ENCODE data around the gene AGPS.
"Not testable (repeated sequence)": the region's sequence is repeated elsewhere in the genome, so short reads cannot be mapped to it uniquely, and the experiment has no call there.

AGPS gene

GRCh38 chr2:177392373-177393202 is at the start of gene AGPS:
AGPS (plus strand) TSS chr2:177392773; CDS start chr2:177392790, 17 bp downstream.
- peak; percentile 89 for DNase-seq (ENCODE audit: low spot score)

- DNase-seq (ENCODE audit: low spot score) = no peak
Observed at GRCh38 chr2:177343773-177344172, 48.8 kb upstream of the AGPS start.

DNA sequence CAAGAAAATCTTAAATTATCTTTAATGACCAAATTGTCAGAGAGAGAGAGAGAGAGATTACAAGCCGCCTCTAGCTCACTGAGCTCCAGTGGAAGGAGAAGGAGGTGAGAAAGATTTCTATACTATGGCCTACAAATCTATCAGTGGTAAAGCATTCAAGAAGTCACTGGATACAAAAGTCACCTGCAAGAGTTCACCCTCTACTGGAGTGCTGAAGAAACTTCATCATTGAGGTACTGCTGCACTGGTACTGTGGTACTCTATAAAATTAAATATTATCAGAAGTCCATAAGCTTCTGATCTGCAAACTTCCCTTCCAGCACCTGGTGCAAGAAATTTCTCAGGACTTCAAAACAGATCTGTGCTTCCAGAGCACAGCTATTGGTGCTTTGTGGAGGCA is 48.3 kb upstream of the AGPS start:
- no peak for DNase-seq (ENCODE audit: low spot score)

DNA sequence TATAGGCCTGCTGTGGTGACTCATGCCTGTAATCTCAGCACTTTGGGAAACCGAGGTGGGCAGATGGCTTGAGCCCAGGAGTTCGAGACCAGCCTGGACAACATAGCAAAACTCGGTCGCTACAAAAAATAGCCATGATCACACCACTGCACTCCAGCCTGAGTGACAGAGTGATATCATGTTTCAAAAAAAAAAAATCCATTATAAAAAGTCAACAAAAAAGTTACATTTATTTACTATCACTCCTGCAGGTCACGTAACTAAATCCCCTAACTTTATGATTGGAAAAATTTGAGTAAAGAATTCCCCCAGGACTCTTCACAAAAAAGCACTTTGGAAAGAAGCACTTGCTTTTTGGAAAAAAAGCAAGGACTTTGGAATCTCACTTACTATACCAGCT is 46.4 kb upstream of the AGPS start:
- DNase-seq (ENCODE audit: low spot score) = no peak

DNA sequence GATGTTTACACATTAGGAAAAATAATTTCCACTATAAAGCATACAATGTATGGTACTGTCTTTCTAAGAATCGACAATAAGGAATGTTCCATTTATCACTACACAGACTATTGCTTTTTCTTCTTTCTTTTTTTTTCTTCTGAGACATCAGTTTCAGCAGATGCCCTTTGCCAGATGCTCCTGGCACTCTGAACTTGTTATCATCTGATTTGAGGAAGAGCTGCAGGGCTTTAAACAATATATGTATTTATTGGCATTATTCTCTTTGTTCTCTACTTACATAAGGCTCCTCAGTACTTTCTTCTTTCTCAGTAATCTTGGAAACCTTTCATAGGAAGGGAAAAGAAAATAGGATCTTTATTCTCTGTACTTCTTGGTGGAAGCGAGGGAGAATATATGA is 45.0 kb upstream of the AGPS start:
- no peak for DNase-seq (ENCODE audit: low spot score)

GRCh38 chr2:177348118-177348654 is 44.4 kb upstream of the AGPS start:
- DNase-seq (ENCODE audit: low spot score) = no peak

- DNase-seq (ENCODE audit: low spot score) = no peak
Observed at GRCh38 chr2:177348733-177349693, 43.6 kb upstream of the AGPS start.

DNA sequence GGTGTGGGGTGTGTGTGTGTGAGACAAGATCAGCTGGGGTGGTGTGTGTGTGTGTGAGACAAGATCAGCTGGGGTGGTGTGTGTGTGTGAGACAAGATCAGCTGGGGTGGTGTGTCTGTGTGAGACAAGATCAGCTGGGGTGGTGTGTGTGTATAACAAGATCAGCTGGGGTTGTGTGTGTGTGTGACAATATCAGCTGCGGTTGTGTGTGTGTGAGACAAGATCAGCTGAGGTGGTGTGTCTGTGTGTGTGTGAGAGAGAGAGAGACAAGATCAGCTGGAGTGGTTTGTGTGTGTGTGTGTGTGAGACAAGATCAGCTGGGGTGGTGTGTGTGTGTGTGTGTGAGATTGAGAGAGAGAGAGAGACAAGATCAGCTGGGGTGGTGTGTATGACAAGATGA is 41.9 kb upstream of the AGPS start:
- DNase-seq (ENCODE audit: low spot score) = not testable (repeated sequence)

DNA sequence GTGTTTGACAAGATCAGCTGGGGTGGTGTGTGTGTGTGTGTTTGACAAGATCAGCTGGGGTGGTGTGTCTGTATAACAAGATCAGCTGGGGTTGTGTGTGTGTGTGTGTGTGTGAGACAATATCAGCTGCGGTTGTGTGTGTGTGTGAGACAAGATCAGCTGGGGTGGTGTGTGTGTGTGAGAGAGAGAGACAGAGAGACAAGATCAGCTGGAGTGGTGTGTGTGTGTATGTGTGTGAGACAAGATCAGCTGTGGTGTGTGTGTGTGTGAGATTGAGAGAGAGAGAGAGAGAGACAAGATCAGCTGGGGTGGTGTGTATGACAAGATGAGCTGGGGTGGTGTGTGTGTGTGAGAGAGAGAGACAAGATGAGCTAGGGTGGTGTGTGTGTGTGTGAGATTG is 41.5 kb upstream of the AGPS start:
- not testable (repeated sequence) for DNase-seq (ENCODE audit: low spot score)

DNA sequence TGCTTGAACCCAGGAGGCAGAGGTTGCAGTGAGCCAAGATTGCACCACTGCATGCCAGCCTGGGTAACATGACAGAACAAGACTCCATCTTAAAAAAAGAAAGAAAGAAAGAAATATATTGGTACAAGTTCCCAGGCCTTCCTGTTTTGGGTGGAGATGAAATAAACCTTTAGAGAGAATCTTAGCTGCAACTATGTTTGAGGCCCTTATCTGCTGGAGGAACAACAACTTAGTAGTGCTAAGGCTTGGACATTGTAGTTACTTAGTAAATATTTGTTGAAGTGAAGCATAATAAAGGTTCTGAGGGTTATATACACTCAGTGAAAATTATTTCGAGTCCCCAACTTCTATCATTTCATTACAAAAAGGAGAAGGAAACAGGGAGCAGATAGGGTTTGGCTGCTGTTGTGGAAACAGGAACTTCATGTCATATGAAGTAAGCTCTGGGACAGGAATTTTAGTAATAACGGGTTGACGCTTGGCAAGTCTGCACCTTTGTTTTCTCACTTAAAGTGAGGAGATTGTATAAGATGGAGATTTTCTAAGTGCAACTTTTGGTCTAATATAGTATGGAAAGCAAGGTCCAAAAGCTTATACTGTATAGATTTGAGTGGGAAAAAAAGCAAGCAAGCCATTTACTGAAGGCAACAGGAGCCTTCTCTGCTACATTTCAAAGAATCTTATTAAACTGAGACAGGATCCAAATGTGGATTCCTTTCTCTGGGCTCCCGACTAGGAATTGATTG is 40.0 kb upstream of the AGPS start:
- DNase-seq (ENCODE audit: low spot score) = no peak

- DNase-seq (ENCODE audit: low spot score) = peak; percentile 65
Observed at GRCh38 chr2:177353187-177353478, 39.4 kb upstream of the AGPS start.

GRCh38 chr2:177354541-177354940 is 38.0 kb upstream of the AGPS start:
- not testable (repeated sequence) for DNase-seq (ENCODE audit: low spot score)

DNA sequence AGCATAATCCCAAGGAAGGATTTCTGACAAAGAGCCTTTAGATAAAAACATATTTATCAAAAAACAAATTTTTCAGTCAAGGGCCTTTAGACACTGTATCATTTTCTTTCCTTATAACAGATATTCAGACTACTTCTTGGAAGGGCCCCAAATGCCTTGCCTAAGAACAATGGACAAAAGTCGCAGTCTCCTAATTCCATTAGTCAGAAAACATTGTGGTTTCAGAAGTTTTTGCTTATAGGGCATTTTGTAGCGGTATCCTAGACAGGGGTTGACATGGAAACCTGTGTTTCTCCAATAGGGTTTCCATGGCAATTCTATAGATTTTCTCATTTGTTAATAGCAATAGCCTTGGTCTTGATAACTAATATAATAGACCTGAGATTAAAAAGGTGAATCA is 36.7 kb upstream of the AGPS start:
- no peak for DNase-seq (ENCODE audit: low spot score)

GRCh38 chr2:177359836-177360595 is 32.6 kb upstream of the AGPS start:
- no peak for DNase-seq (ENCODE audit: low spot score)

- DNase-seq (ENCODE audit: low spot score) = no peak
Observed at GRCh38 chr2:177362499-177362898, 30.1 kb upstream of the AGPS start.

DNA sequence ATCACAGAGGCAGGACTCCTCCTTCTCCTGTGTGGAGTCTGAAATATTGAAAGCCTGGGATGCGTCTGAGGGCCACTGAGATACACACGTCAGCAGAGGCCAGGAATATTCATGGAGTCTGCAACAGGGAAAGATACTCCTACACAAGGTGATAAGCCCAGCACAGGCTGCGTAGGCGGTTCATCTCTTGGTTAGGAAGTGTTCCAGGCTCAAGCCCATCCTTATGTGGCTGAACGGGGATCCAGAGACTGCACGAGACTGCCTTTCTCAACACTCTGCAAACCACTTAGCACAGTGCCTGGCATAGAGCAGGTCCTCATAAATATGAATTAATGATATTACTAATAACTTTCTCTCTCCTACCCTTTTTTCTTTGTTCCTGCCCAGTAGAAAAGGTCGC is 29.2 kb upstream of the AGPS start:
- DNase-seq (ENCODE audit: low spot score) = no peak

DNA sequence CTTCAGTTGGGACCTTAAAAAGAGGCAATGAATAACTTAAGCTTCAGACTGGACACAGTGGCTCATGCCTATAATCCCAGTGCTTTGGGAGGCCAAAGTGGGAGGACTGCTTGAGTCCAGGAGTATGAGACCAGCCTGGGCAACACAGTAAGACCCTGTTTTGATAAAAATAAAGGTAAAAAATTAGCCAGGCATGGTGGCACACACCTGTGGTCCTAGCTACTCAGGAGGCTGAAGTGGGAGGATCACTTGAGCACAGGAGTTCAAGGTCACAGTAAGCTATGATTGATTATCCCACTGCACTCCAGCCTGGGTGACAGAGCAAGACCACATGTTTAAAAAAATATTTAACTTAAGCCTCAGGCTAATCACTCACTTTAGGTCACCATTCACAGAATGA is 26.8 kb upstream of the AGPS start:
- DNase-seq (ENCODE audit: low spot score) = not testable (repeated sequence)

DNA sequence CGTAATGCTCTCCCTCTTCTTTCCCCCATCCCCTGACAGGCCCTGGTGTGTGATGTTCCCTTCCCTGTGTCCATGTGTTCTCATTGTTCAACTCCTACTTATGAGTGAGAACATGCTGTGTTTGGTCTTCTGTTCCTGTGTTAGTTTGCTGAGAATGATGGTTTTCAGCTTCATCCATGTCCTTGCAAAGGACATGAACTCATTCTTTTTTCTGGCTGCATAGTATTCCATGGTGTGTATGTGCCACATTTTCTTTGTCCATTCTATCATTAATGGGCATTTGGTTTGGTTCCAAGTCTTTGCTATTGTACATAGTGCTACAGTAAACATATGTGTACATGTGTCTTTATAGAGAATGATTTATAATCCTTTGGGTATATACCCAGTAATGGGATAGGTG is 24.6 kb upstream of the AGPS start:
- DNase-seq (ENCODE audit: low spot score) = not testable (repeated sequence)

DNA sequence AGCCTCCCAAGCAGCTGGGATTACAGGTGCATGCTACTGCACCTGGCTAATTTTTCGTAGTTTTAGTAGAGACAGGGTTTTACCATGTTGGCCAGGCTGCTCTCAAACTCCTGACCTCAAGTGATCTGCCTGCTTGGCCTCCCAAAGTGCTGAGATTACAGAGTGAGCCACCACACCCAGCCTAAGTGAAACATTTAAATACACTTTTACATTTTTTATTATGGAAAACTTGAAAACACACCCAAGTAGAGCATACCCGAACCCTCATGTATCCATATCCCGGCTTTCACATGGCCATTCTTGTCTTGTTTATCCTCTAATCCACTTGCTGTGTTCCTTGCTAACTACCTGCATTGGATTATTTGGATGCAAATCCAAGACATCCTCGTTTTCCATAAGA is 13.2 kb upstream of the AGPS start:
- no peak for DNase-seq (ENCODE audit: low spot score)

- no peak for DNase-seq (ENCODE audit: low spot score)
Observed at GRCh38 chr2:177380181-177380580, 12.4 kb upstream of the AGPS start.

- DNase-seq (ENCODE audit: low spot score) = no peak
Observed at GRCh38 chr2:177383935-177384334, 8.6 kb upstream of the AGPS start.
